Measurements from ENCODE around the gene TARP.

Gene TARP

GRCh38 chr7:38229884-38230642, 43.4 kb downstream of the TARP start:
- TF ChIP-seq ZFP30 (CRISPR knock-in tag; IDR thresholded peaks at IDR 0.05) (no peak), ARNTL (CRISPR knock-in tag; IDR thresholded peaks at IDR 0.05; ENCODE audit: borderline replicate concordance, low read depth) (no peak), OSR1 (CRISPR knock-in tag; IDR thresholded peaks at IDR 0.05) (no peak), CSRNP3 (CRISPR knock-in tag; IDR thresholded peaks at IDR 0.05) (no peak), CREB5 (CRISPR knock-in tag; IDR thresholded peaks at IDR 0.05; ENCODE audit: low read depth) (no peak), CSDC2 (CRISPR knock-in tag; IDR thresholded peaks at IDR 0.05) (no peak), ZC3H10 (CRISPR knock-in tag; IDR thresholded peaks at IDR 0.05) (no peak), SNAI2 (CRISPR knock-in tag; IDR thresholded peaks at IDR 0.05) (no peak), TSHZ2 (CRISPR knock-in tag; IDR thresholded peaks at IDR 0.05) (no peak), GLIS3 (CRISPR knock-in tag; IDR thresholded peaks at IDR 0.05) (no peak), PPARA (CRISPR knock-in tag; IDR thresholded peaks at IDR 0.05; ENCODE audit: borderline replicate concordance) (no peak), TCF4 (CRISPR knock-in tag; IDR thresholded peaks at IDR 0.05; ENCODE audit: borderline replicate concordance) (no peak), ESRRG (CRISPR knock-in tag; IDR thresholded peaks at IDR 0.05) (no peak)
- TF ChIP-seq, protein P1, sequence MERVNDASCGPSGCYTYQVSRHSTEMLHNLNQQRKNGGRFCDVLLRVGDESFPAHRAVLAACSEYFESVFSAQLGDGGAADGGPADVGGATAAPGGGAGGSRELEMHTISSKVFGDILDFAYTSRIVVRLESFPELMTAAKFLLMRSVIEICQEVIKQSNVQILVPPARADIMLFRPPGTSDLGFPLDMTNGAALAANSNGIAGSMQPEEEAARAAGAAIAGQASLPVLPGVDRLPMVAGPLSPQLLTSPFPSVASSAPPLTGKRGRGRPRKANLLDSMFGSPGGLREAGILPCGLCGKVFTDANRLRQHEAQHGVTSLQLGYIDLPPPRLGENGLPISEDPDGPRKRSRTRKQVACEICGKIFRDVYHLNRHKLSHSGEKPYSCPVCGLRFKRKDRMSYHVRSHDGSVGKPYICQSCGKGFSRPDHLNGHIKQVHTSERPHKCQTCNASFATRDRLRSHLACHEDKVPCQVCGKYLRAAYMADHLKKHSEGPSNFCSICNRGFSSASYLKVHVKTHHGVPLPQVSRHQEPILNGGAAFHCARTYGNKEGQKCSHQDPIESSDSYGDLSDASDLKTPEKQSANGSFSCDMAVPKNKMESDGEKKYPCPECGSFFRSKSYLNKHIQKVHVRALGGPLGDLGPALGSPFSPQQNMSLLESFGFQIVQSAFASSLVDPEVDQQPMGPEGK (CRISPR knock-in tag; IDR thresholded peaks at IDR 0.05; ENCODE audit: borderline replicate concordance), result no peak
- TF ChIP-seq, protein P2, sequence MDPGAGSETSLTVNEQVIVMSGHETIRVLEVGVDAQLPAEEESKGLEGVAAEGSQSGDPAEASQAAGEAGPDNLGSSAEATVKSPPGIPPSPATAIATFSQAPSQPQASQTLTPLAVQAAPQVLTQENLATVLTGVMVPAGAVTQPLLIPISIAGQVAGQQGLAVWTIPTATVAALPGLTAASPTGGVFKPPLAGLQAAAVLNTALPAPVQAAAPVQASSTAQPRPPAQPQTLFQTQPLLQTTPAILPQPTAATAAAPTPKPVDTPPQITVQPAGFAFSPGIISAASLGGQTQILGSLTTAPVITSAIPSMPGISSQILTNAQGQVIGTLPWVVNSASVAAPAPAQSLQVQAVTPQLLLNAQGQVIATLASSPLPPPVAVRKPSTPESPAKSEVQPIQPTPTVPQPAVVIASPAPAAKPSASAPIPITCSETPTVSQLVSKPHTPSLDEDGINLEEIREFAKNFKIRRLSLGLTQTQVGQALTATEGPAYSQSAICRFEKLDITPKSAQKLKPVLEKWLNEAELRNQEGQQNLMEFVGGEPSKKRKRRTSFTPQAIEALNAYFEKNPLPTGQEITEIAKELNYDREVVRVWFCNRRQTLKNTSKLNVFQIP (CRISPR knock-in tag; IDR thresholded peaks at IDR 0.05; ENCODE audit: borderline replicate concordance, low read depth), result no peak
- ATAC-seq, result peak; percentile 38; the same call in 2 of the 3 replicates

GRCh38 chr7:38229386-38229785, 44.0 kb downstream of the TARP start:
- peak; percentile 56 for ATAC-seq
- TF ChIP-seq, protein P1 (CRISPR knock-in tag; IDR thresholded peaks at IDR 0.05; ENCODE audit: borderline replicate concordance), result peak; percentile 66; the same call in 1 of the 2 replicates
- no peak for TF ChIP-seq CSDC2 (CRISPR knock-in tag; IDR thresholded peaks at IDR 0.05)

DNA sequence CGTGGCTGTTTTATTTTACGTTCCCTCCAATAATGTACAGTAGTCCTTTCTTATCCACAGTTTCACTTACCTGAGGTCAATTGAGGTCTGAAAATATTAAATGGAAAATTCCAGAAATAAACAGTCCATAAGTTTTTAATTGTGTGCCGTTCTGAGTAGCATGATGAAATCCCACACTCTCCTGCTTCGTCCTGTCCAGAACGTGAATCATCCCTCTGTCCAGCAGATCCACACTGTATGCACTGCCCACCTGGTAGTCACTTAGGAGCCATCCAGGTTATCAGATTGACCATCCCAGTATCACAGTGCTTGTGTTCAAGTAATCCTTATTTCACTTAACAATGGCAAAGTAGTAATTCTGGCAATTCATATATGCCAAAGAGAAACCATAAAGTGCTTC, 49.0 kb downstream of the TARP start:
- ATAC-seq, result no peak

More for the DNA sequence above, 49.0 kb downstream of the TARP start:
- TF ChIP-seq BACH2 (CRISPR knock-in tag; IDR thresholded peaks at IDR 0.05; ENCODE audit: borderline replicate concordance) (no peak), ZFP30 (CRISPR knock-in tag; IDR thresholded peaks at IDR 0.05) (no peak), ISL1 (CRISPR knock-in tag; IDR thresholded peaks at IDR 0.05) (no peak), TOX (CRISPR knock-in tag; IDR thresholded peaks at IDR 0.05; ENCODE audit: borderline replicate concordance) (no peak), ARNTL (CRISPR knock-in tag; IDR thresholded peaks at IDR 0.05; ENCODE audit: borderline replicate concordance, low read depth) (no peak), TCF4 (CRISPR knock-in tag; IDR thresholded peaks at IDR 0.05; ENCODE audit: borderline replicate concordance) (no peak), ZNF565 (CRISPR knock-in tag; conservative IDR thresholded peaks at IDR 0.05; ENCODE audit: low read depth) (no peak), TSHZ2 (CRISPR knock-in tag; IDR thresholded peaks at IDR 0.05) (no peak)

Measured in SK-N-SH treated with all-trans-retinoic acid at 6 μM for 48 hours (cell line).